GM12878 (cell line): ENCODE data around the gene HIRIP3. TPM values are rescaled to one million over a fixed set of nuclear protein-coding genes. Genes with fewer than 3 reads are reported as not detected.

ENCODE experiments used
- ATAC-seq: fragments of 200-7000 bp; cut with Tn5 transposase; 3 replicates; pipeline ENCODE4 v1.9.1; 2020; ENCODE audit warnings: mild to moderate bottlenecking, moderate library complexity
- BruUV-seq: library from RNA; stranded (reverse); fragments of 400-500 nt; replicated peaks from 2 replicates; lab custom pipeline; 2021; lab: Mats Ljungman, UMichigan
- CTCF ChIA-PET: fragments of 300-600 bp; sonication (Branson Sonifier 250); formaldehyde crosslinking; extraction: SDS; loops from one replicate; lab custom pipeline; 2021; ENCODE audit warnings: inconsistent platforms; lab: Yijun Ruan, JAX
- POLR2A ChIA-PET: fragments of 350-600 bp; formaldehyde crosslinking; extraction: SDS; loops from one replicate; lab custom pipeline; 2021; ENCODE audit warnings: inconsistent platforms; lab: Charles Lee
- RAD21 ChIA-PET: fragments of 300-600 bp; sonication (Branson Sonifier 250); formaldehyde crosslinking; loops from one replicate; lab custom pipeline; 2023; ENCODE audit warnings: antibody characterized with exemption; ENCODE audit not compliant: unreplicated experiment; lab: Charles Lee
- SMC1A ChIA-PET: fragments of 300-600 bp; sonication (Branson Sonifier 250); formaldehyde crosslinking; loops from one replicate; lab custom pipeline; 2023; ENCODE audit not compliant: unreplicated experiment, uncharacterized antibody; lab: Charles Lee
- DNase-seq: peaks from one replicate; pipeline ENCODE4 v3.0.0-alpha.2; 2011; ENCODE audit warnings: low read depth, low spot score
- FAIRE-seq: peaks from 3 replicates; lab custom pipeline; 2011; peaks lifted over from hg19 to GRCh38; lab: Jason Lieb, UNC
- H2AFZ ChIP-seq: 2 replicates; pipeline ENCODE4 v1.6.0; 2011; ENCODE audit warnings: low read depth, low read length, control low read depth; ENCODE audit not compliant: control insufficient read depth
- H3K27ac ChIP-seq: 2 replicates; pipeline ENCODE4 v1.5.1; 2011; ENCODE audit warnings: control low read depth; ENCODE audit not compliant: control insufficient read depth, insufficient read depth
- H3K27me3 ChIP-seq, 2 experiments: replicated peaks in 1 of 2; 2 replicates each; pipeline versions ENCODE4 v1.6.0 to v1.6.1; 2011; ENCODE audit warnings: low read length in 1 of 2; ENCODE audit not compliant: control insufficient read depth in 2 of 2, insufficient read depth in 2 of 2
- H3K36me3 ChIP-seq, 2 experiments: 2 replicates each; pipeline ENCODE4 v1.5.1; 2011; ENCODE audit warnings: low read length in 1 of 2; ENCODE audit not compliant: control insufficient read depth in 2 of 2, insufficient read depth in 2 of 2
- H3K4me1 ChIP-seq: 2 replicates; pipeline ENCODE4 v1.6.1; 2011; ENCODE audit warnings: mild to moderate bottlenecking, low read length, moderate library complexity, mixed read lengths; ENCODE audit not compliant: control insufficient read depth, insufficient read depth
- H3K4me2 ChIP-seq: 2 replicates; pipeline ENCODE4 v1.6.0; 2011; ENCODE audit warnings: control low read depth; ENCODE audit not compliant: control insufficient read depth, insufficient read depth
- H3K4me3 ChIP-seq: fragments of 200-600 bp; sonication (generic); 2 replicates; pipeline ENCODE4 v1.5.1; 2016
- H3K79me2 ChIP-seq: 2 replicates; pipeline ENCODE4 v1.6.0; 2011; ENCODE audit warnings: low read length; ENCODE audit not compliant: control insufficient read depth, insufficient read depth
- H3K9ac ChIP-seq: 2 replicates; pipeline ENCODE4 v1.8.0; 2011; ENCODE audit warnings: low read length, control low read depth, mixed read lengths; ENCODE audit not compliant: control insufficient read depth, insufficient read depth
- H3K9me3 ChIP-seq: replicated peaks from 3 replicates; pipeline ENCODE4 v1.5.1; 2011; ENCODE audit warnings: mild to moderate bottlenecking, low read length; ENCODE audit not compliant: control insufficient read depth, insufficient read depth
- H4K20me1 ChIP-seq: 2 replicates; pipeline ENCODE4 v1.6.0; 2011; ENCODE audit not compliant: control insufficient read depth, insufficient read depth
- BHLHE40 ChIP-seq, 2 experiments: fragments of 450-650 bp in 1 of 2; IDR thresholded peaks; 2 replicates each; pipeline ENCODE4 v1.6.1; 2011 to 2017; ENCODE audit warnings: low read depth in 2 of 2, borderline replicate concordance in 1 of 2, improper control_type of control experiment in 1 of 2, low read length in 1 of 2, mild to moderate bottlenecking in 1 of 2
- BRCA1 ChIP-seq: IDR thresholded peaks from 2 replicates; pipeline ENCODE4 v1.6.1; 2011; ENCODE audit warnings: low read depth, low read length, improper control_type of control experiment
- FOS ChIP-seq: IDR thresholded peaks from 3 replicates; pipeline ENCODE4 v1.6.1; 2011; ENCODE audit warnings: borderline replicate concordance; ENCODE audit not compliant: insufficient read length; ENCODE audit errors: extremely low read depth
- HCFC1 ChIP-seq: fragments of 150-350 bp; IDR thresholded peaks from 2 replicates; pipeline ENCODE4 v1.6.1; 2014; ENCODE audit warnings: low read length
- MTA3 ChIP-seq: IDR thresholded peaks from 2 replicates; pipeline ENCODE4 v1.6.1; 2012; ENCODE audit warnings: low read length, inconsistent platforms, borderline replicate concordance
- MYC ChIP-seq: IDR thresholded peaks from 2 replicates; pipeline ENCODE4 v1.6.1; 2011; ENCODE audit warnings: mild to moderate bottlenecking, low read length, moderate library complexity, inconsistent platforms; ENCODE audit not compliant: insufficient read depth, insufficient replicate concordance, insufficient read length, severe bottlenecking
- NR2C1 ChIP-seq: fragments of 450-650 bp; IDR thresholded peaks from 2 replicates; pipeline ENCODE4 v1.6.1; 2017; ENCODE audit warnings: antibody characterized with exemption, mild to moderate bottlenecking, moderate library complexity
- POU2F2 ChIP-seq: IDR thresholded peaks from 3 replicates; pipeline ENCODE4 v1.6.1; 2011; ENCODE audit warnings: low read depth, mild to moderate bottlenecking, low read length, borderline replicate concordance
- RAD51 ChIP-seq: fragments of 450-650 bp; IDR thresholded peaks from 2 replicates; pipeline ENCODE4 v1.6.1; 2016; ENCODE audit warnings: moderate library complexity, mild to moderate bottlenecking, inconsistent platforms
- RB1 ChIP-seq: fragments of 450-650 bp; formaldehyde crosslinking; IDR thresholded peaks from 2 replicates; pipeline ENCODE4 v1.6.1; 2017; ENCODE audit warnings: mild to moderate bottlenecking, borderline replicate concordance
- STAT1 ChIP-seq: fragments of 450-650 bp; conservative IDR thresholded peaks from 2 replicates; pipeline ENCODE4 v1.6.1; 2014; ENCODE audit warnings: antibody characterized with exemption, mild to moderate bottlenecking
- TCF12 ChIP-seq: IDR thresholded peaks from 2 replicates; pipeline ENCODE4 v1.6.1; 2011; ENCODE audit warnings: low read depth, mild to moderate bottlenecking, low read length
- YY1 ChIP-seq: IDR thresholded peaks from 2 replicates; pipeline ENCODE4 v1.6.1; 2011; ENCODE audit warnings: low read depth, mild to moderate bottlenecking, low read length
- ZBED1 ChIP-seq: IDR thresholded peaks from 2 replicates; pipeline ENCODE4 v1.6.1; 2016; ENCODE audit warnings: borderline replicate concordance
- ZNF384 ChIP-seq: IDR thresholded peaks from 2 replicates; pipeline ENCODE4 v1.6.1; 2012; ENCODE audit warnings: low read depth, mild to moderate bottlenecking, low read length, improper control_type of control experiment, borderline replicate concordance
- WGBS: methylation state at CpG from one replicate; pipeline ENCODE4 v1.1.6; 2016; ENCODE audit warnings: low lambda C conversion rate; ENCODE audit not compliant: insufficient replicate concordance, insufficient coverage; ENCODE audit errors: missing lambda C conversion rate; 5-methylcytosine and 5-hydroxymethylcytosine counted together
- in situ Hi-C: fragments of 300-500 bp; cut with MboI; formaldehyde crosslinking; loops from 9 replicates; pipeline ENCODE4 v1.14.3; 2018; ENCODE audit warnings: mixed read lengths
- intact Hi-C: fragments of 100-400 bp; cut with micrococcal nuclease; formaldehyde crosslinking; loops from one replicate; pipeline ENCODE4 v1.14.2; 2022; ENCODE audit not compliant: unreplicated experiment
- polyA plus RNA-seq, 11 experiments: library from polyadenylated mRNA; depleted of rRNA in 4 of 11; unstranded in 6 of 11; stranded (reverse) in 5 of 11; fragments of >200 nt; fragmentation: Nextera tagmentation in 4 of 11; fragmentation: Illumina TruSeq in 1 of 11; extraction: Ambion mirVana in 4 of 11; extraction: Trizol in 1 of 11; gene quantifications; 1 replicate in 1 of 11; 2 replicates in 10 of 11; pipeline versions ENCODE4 v1.2.1 to v1.2.3, GENCODE V29; 2011 to 2016; ENCODE audit warnings: inconsistent platforms in 2 of 11, missing spikeins in 2 of 11, low read depth in 1 of 11
- total RNA-seq, 4 experiments: library from RNA; depleted of rRNA in 3 of 4; stranded (reverse); fragments of >200 nt in 3 of 4; fragmentation: Illumina TruSeq in 1 of 4; extraction: Trizol in 1 of 4; gene quantifications; 2 replicates each; pipeline versions ENCODE4 v1.2.1 to v1.2.3, GENCODE V29; 2013 to 2021
- TF ChIP-seq, protein P1 (sequence below): fragments of 450-650 bp; conservative IDR thresholded peaks from 2 replicates; pipeline ENCODE4 v1.6.1; 2017; ENCODE audit warnings: mild to moderate bottlenecking, moderate library complexity
- TF ChIP-seq, protein P2 (sequence below): IDR thresholded peaks from 2 replicates; pipeline ENCODE4 v1.6.1; 2011; ENCODE audit warnings: mild to moderate bottlenecking, low read depth, low read length, moderate library complexity; ENCODE audit not compliant: insufficient replicate concordance

The HIRIP3 gene
- total and polyA plus RNA-seq, 10 of the 15 experiments (the other 5 are each of a cell fraction or from before 2014, with no cell fraction given), result 4.1 to 43.5 (median 23.9) TPM

DNA sequence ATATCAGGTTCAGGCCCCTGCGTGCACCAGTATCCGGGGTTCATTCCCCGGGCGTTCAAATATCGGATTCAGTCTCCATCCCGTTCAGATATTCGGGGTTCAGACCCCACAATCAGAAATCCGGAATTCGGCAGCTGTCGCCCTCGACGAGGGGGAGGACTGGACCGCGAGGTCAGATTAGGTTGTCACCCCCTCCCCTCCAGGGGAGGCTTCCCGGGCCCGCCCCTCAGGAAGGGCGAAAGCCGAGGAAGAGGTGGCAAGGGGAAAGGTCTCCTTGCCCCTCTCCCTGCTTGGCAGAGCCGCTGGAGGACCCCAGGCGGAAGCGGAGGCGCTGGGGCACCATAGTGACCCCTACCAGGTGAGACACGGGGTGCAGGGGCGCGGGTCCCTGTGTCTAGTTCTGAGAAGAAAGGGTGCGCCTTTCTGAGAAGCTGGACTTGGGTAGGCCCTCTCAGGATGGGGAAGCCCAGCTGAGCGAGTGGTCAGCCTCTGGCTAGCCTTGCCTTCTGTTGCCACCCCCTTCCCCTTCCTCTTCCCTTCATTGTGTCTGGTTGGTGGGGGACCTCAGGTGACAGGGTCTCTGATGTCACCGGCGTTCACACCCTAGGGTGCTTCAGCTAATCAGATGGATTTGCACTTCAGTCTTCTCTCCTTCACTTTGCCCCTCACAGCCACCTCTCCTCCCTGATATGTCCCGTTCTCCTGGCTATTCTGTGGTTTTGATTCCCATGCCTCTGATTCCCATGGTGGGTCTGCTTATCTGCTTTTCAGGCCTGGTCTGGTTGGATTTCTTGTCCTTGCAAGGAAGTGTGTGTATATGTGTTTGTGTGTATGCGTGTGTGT lies 20.9 kb downstream of the HIRIP3 start (continued):
- no peak for TF ChIP-seq TCF12
- TF ChIP-seq RB1, result no peak
- no peak for TF ChIP-seq MYC
- TF ChIP-seq BHLHE40 (IDR thresholded peaks at IDR 0.05; ENCODE audit: borderline replicate concordance in 1 of 2, low read depth in 2 of 2, low read length in 1 of 2), result no peak

DNA sequence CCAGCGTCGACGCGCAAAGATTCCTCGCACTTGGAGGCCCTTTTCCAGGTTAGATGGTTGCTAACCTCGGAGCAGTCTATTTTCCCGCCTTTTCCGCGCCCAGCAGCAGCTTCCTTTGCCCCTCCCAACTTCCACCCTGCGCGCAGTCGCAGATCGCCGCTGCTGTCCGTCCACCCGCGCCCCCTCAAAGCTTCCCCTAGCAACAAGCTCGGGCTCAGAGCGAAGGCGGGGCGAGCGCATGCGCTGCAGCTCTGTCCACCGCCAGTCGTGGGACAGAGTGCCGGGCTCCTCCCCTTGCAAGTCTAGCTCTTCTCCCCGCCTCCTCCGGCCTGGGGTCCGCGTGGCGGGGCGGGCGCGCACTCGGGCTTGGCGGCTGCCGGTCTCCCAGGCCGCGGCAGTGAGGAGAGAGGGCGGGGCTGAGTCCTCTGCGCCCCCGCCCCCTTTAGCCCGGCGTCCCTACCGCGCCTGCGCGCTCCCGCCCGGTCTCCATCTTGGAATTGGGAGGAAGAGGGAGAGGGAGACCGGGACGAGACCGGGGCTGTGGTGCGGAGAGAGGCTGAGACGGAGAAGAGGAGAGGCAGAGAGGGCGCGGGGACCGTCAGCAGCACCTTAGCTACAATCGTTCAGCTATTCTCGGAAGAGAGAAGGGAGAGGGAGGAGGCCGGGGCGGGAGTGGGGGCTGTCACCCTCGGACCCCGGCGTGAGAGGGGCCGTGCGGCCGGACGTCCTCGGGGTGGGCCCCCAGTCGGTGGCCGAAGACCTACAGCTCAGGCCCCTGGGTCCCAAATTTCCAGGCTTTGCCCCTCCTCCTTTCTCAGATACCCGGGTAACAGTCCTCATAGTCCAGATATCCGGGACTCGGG lies 21.8 kb downstream of the HIRIP3 start, which contains the start of gene TAOK2:
TAOK2 (plus strand) TSS at position 485 of the 863 bp plus-strand sequence. CDS start 3,905 bp downstream, outside the sequence.
- Histone ChIP-seq H3K27me3 (no peaks in the 10 kb centered on the region), H3K4me2 (peak within 1 kb of the TSS; percentile 91), H2AFZ (peak within 1 kb of the TSS; percentile 81), H3K9me3 (no peaks in the 10 kb centered on the region; the same call in 2 of the 3 replicates), H4K20me1 (no peaks in the 10 kb centered on the region), H3K9ac (peak within 1 kb of the TSS; percentile 86), H3K4me1 (peaks cover 9% of the 10 kb centered on the region), H3K36me3 (peaks cover 4 to 8% of the 10 kb centered on the region in 2 experiments; a peak in 3 of 4 replicates), H3K79me2 (peaks cover 37% of the 10 kb centered on the region), H3K4me3 (peak within 1 kb of the TSS; percentile 99), H3K27ac (peak within 1 kb of the TSS; percentile 90)
- DNase-seq (peak; percentile 92), FAIRE-seq (peak; percentile 96), ATAC-seq (peak; percentile 98)
- intact Hi-C loops, result no loop called here
- CTCF ChIA-PET, result interaction anchor here (0.5 to 2.5 kb wide), 11 partner anchors 12 to 393 kb away, joined by 3 to 21 read pairs (median 5); partner anchors contain the start of genes HIRIP3, KCTD13 and TMEM219
- BruUV-seq, result no TSS peak
- in situ Hi-C loops, result no loop called here
- WGBS, result 10% methylated on average over 61 of the region's 75 CpGs
- POLR2A ChIA-PET, result interaction anchor here (0.6 to 6.0 kb wide), 19 partner anchors 8 to 445 kb away, joined by 3 to 53 read pairs (median 3); partner anchors contain the start of genes ALDOA, HIRIP3, INO80E and KCTD13
- RAD21 ChIA-PET, result interaction anchor here (0.5 to 2.3 kb wide), 8 partner anchors 11 to 561 kb away, joined by 3 to 19 read pairs (median 4); partner anchors contain the start of genes ALDOA, HIRIP3, INO80E and KCTD13
- SMC1A ChIA-PET, result interaction anchor here (0.8 to 2.8 kb wide), 6 partner anchors 9 to 125 kb away, joined by 3 to 20 read pairs (median 4); partner anchors contain the start of genes HIRIP3 and TMEM219
- TF ChIP-seq, protein P1, sequence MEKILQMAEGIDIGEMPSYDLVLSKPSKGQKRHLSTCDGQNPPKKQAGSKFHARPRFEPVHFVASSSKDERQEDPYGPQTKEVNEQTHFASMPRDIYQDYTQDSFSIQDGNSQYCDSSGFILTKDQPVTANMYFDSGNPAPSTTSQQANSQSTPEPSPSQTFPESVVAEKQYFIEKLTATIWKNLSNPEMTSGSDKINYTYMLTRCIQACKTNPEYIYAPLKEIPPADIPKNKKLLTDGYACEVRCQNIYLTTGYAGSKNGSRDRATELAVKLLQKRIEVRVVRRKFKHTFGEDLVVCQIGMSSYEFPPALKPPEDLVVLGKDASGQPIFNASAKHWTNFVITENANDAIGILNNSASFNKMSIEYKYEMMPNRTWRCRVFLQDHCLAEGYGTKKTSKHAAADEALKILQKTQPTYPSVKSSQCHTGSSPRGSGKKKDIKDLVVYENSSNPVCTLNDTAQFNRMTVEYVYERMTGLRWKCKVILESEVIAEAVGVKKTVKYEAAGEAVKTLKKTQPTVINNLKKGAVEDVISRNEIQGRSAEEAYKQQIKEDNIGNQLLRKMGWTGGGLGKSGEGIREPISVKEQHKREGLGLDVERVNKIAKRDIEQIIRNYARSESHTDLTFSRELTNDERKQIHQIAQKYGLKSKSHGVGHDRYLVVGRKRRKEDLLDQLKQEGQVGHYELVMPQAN, result peak; percentile 58
- TF ChIP-seq FOS (no peak), MTA3 (no peak), RAD51 (no peak), ZNF384 (no peak), STAT1 (no peak), BRCA1 (no peak), YY1 (peak; percentile 94), NR2C1 (no peak), POU2F2 (0 out of 3 replicates have a peak, but pooled peaks have one; percentile 24), ZBED1 (peak; percentile 44; the same call in 1 of the 2 replicates), HCFC1 (0 out of 2 replicates have a peak, but pooled peaks have one; percentile 8)
- TF ChIP-seq, protein P2, sequence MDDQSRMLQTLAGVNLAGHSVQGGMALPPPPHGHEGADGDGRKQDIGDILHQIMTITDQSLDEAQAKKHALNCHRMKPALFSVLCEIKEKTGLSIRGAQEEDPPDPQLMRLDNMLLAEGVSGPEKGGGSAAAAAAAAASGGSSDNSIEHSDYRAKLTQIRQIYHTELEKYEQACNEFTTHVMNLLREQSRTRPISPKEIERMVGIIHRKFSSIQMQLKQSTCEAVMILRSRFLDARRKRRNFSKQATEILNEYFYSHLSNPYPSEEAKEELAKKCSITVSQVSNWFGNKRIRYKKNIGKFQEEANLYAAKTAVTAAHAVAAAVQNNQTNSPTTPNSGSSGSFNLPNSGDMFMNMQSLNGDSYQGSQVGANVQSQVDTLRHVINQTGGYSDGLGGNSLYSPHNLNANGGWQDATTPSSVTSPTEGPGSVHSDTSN, result no peak
